Common myeloid progenitor, CD34-positive (primary cell): Measurements from ENCODE around the gene PCDHA13.
"Not testable (repeated sequence)": the region's sequence is repeated elsewhere in the genome, so short reads cannot be mapped to it uniquely, and the experiment has no call there.

ENCODE experiments used
- CTCF ChIA-PET: fragments of 350-600 bp; sonication (Branson Sonifier 250); formaldehyde crosslinking; loops from one replicate; lab custom pipeline; 2021; ENCODE audit warnings: antibody characterized with exemption; lab: Charles Lee
- POLR2A ChIA-PET: fragments of 350-600 bp; sonication (Branson Sonifier 250); formaldehyde crosslinking; loops from one replicate; lab custom pipeline; 2021; ENCODE audit warnings: antibody characterized with exemption; lab: Charles Lee
- DNase-seq, 3 donors: peaks; one replicate each; pipeline versions ENCODE4 v3.0.0 to v3.0.0-alpha.2; 2013
- H3K27ac ChIP-seq, 2 experiments: 1 replicate in 1 of 2; 2 replicates in 1 of 2; pipeline ENCODE4 v1.7.0; 2013; ENCODE audit warnings: inconsistent platforms in 2 of 2, low read length in 2 of 2, mild to moderate bottlenecking in 2 of 2, low read depth in 1 of 2, moderate library complexity in 1 of 2; ENCODE audit not compliant: severe bottlenecking in 2 of 2, insufficient read depth in 1 of 2, poor library complexity in 1 of 2
- H3K27me3 ChIP-seq, 5 experiments: replicated peaks in 2 of 5; 1 replicate in 3 of 5; 2 replicates in 2 of 5; pipeline versions ENCODE4 v1.6.1 to v1.7.0; 2013; ENCODE audit warnings: low read length in 4 of 5, mild to moderate bottlenecking in 2 of 5, moderate library complexity in 2 of 5, inconsistent platforms in 1 of 5; ENCODE audit not compliant: insufficient read depth in 5 of 5, control insufficient read depth in 4 of 5
- H3K36me3 ChIP-seq, 4 experiments: 1 replicate in 2 of 4; 2 replicates in 2 of 4; pipeline versions ENCODE4 v1.6.1 to v1.7.0; 2013; ENCODE audit warnings: low read length in 3 of 4, control low read depth in 1 of 4, mild to moderate bottlenecking in 1 of 4; ENCODE audit not compliant: control insufficient read depth in 4 of 4, insufficient read depth in 4 of 4
- H3K4me1 ChIP-seq, 4 experiments: 1 replicate in 3 of 4; 2 replicates in 1 of 4; pipeline versions ENCODE4 v1.6.1 to v1.7.1; 2013; ENCODE audit warnings: low read length in 3 of 4, mild to moderate bottlenecking in 3 of 4, control low read depth in 1 of 4, inconsistent platforms in 1 of 4, moderate library complexity in 1 of 4; ENCODE audit not compliant: control insufficient read depth in 4 of 4, insufficient read depth in 4 of 4; ENCODE audit errors: control extremely low read depth in 1 of 4
- H3K4me3 ChIP-seq, 7 experiments: 1 replicate in 4 of 7; 2 replicates in 3 of 7; pipeline versions ENCODE4 v1.5.1 to v1.7.0; 2013; ENCODE audit warnings: mild to moderate bottlenecking in 7 of 7, low read length in 6 of 7, moderate library complexity in 6 of 7, inconsistent platforms in 2 of 7, low read depth in 2 of 7, control low read depth in 1 of 7; ENCODE audit not compliant: insufficient read depth in 4 of 7, control insufficient read depth in 1 of 7; ENCODE audit errors: extremely low read depth in 1 of 7
- H3K9me3 ChIP-seq, 5 experiments: 1 replicate in 4 of 5; 2 replicates in 1 of 5; pipeline versions ENCODE4 v1.6.1 to v1.7.1; 2013; ENCODE audit warnings: low read length in 4 of 5, mild to moderate bottlenecking in 2 of 5, inconsistent platforms in 1 of 5, low read depth in 1 of 5, moderate library complexity in 1 of 5; ENCODE audit not compliant: control insufficient read depth in 4 of 5, insufficient read depth in 2 of 5; ENCODE audit errors: control extremely low read depth in 1 of 5
- WGBS: methylation state at CpG from one replicate; pipeline ENCODE4 v1.1.5; 2013; ENCODE audit not compliant: insufficient coverage; 5-methylcytosine and 5-hydroxymethylcytosine counted together

PCDHA13 gene

GRCh38 chr5:140876541-140877261 lies 5.2 kb upstream of the PCDHA13 start:
- H3K4me1 ChIP-seq, POLR2A ChIA-PET, DNase-seq, H3K27ac ChIP-seq, CTCF ChIA-PET, H3K36me3 ChIP-seq, H3K4me3 ChIP-seq: not testable (repeated sequence)
- H3K27me3 ChIP-seq, result peaks cover 4 to 39% (median 7%) of the 10 kb centered on the region in 5 experiments
- peaks cover 8 to 55% (median 30%) of the 10 kb centered on the region in 5 experiments for H3K9me3 ChIP-seq
- 44% methylated on average over 80 of the region's 80 CpGs for WGBS

- DNase-seq, result no peak
- peaks cover 8 to 58% (median 35%) of the 10 kb centered on the region in 5 experiments for H3K9me3 ChIP-seq
- 45% methylated on average over 37 of the region's 37 CpGs for WGBS
- peaks cover 4 to 44% (median 7%) of the 10 kb centered on the region in 5 experiments for H3K27me3 ChIP-seq
- H3K27ac ChIP-seq, result no peak overlapping the region
- POLR2A ChIA-PET, result no interaction called here
- CTCF ChIA-PET, result no interaction called here
- no peaks in the 10 kb centered on the region for H3K4me1 ChIP-seq
- H3K36me3 ChIP-seq, result peaks cover 0 to 2% (median 0%) of the 10 kb centered on the region in 4 experiments
- H3K4me3 ChIP-seq, result no peak overlapping the region
These were observed 4.7 kb upstream of the PCDHA13 start for GRCh38 chr5:140877262-140877581.

GRCh38 chr5:140882591-140882899 lies 621 bp downstream of the PCDHA13 start:
- DNase-seq, result no peak
- Histone ChIP-seq H3K27ac (no peak overlapping the region), H3K27me3 (peaks cover 3 to 28% (median 8%) of the 10 kb centered on the region in 5 experiments), H3K36me3 (peaks cover 0 to 2% (median 0%) of the 10 kb centered on the region in 4 experiments), H3K9me3 (peaks cover 5 to 51% (median 29%) of the 10 kb centered on the region in 5 experiments), H3K4me1 (no peaks in the 10 kb centered on the region), H3K4me3 (no peak overlapping the region)
- 15% methylated on average over 12 of the region's 12 CpGs for WGBS
- CTCF ChIA-PET, result no interaction called here
- POLR2A ChIA-PET, result no interaction called here

- H3K9me3 ChIP-seq, result peaks cover 5 to 47% (median 27%) of the 10 kb centered on the region in 5 experiments
- peaks cover 3 to 26% (median 8%) of the 10 kb centered on the region in 5 experiments for H3K27me3 ChIP-seq
- ChIA-PET POLR2A (no interaction called here), CTCF (no interaction called here)
- DNase-seq, result no peak
- H3K36me3 ChIP-seq, result peaks cover 0 to 2% (median 0%) of the 10 kb centered on the region in 4 experiments
- no peak overlapping the region for H3K4me3 ChIP-seq
- H3K27ac ChIP-seq, result no peak overlapping the region
- no peaks in the 10 kb centered on the region for H3K4me1 ChIP-seq
- 46% methylated on average over 31 of the region's 41 CpGs for WGBS
These were observed 1.4 kb downstream of the PCDHA13 start for GRCh38 chr5:140883373-140883772.

GRCh38 chr5:140883927-140884697 lies 2.2 kb downstream of the PCDHA13 start:
- H3K36me3 ChIP-seq, result peaks cover 0 to 2% (median 0%) of the 10 kb centered on the region in 4 experiments
- H3K9me3 ChIP-seq, result peaks cover 5 to 45% (median 27%) of the 10 kb centered on the region in 5 experiments
- H3K27ac ChIP-seq, result no peak overlapping the region
- H3K4me1 ChIP-seq, result no peaks in the 10 kb centered on the region
- ChIA-PET POLR2A (no interaction called here), CTCF (no interaction called here)
- no peak overlapping the region for H3K4me3 ChIP-seq
- WGBS, result 43% methylated on average over 75 of the region's 79 CpGs
- H3K27me3 ChIP-seq, result peaks cover 3 to 26% (median 8%) of the 10 kb centered on the region in 5 experiments
- DNase-seq, result no peak

GRCh38 chr5:140916325-140916724 lies 34.4 kb downstream of the PCDHA13 start:
- Histone ChIP-seq H3K36me3 (no peaks in the 10 kb centered on the region), H3K9me3 (peaks cover 0 to 22% (median 0%) of the 10 kb centered on the region in 5 experiments), H3K27ac (no peak overlapping the region), H3K4me3 (no peak overlapping the region), H3K27me3 (no peaks in the 10 kb centered on the region), H3K4me1 (no peaks in the 10 kb centered on the region)
- DNase-seq, result no peak
- 100% methylated on average over 1 of the region's 1 CpG for WGBS
- POLR2A ChIA-PET, result no interaction called here
- CTCF ChIA-PET, result no interaction called here

- Histone ChIP-seq H3K27ac (no peak overlapping the region), H3K36me3 (no peaks in the 10 kb centered on the region), H3K9me3 (peaks cover 0 to 24% (median 15%) of the 10 kb centered on the region in 5 experiments), H3K27me3 (peaks cover 3 to 47% (median 27%) of the 10 kb centered on the region in 5 experiments), H3K4me1 (peaks cover 0 to 16% (median 6%) of the 10 kb centered on the region in 4 experiments), H3K4me3 (no peak overlapping the region)
- ChIA-PET POLR2A (no interaction called here), CTCF (no interaction called here)
- no peak for DNase-seq
- no CpG with 5 or more reads among the region's 4 CpGs for WGBS
These were observed 41.7 kb downstream of the PCDHA13 start for GRCh38 chr5:140923601-140924000.
